ENCODE measurements around the gene PTPRK. TPM values are rescaled to one million over a fixed set of nuclear protein-coding genes. Genes with fewer than 3 reads are reported as not detected.

The PTPRK gene
- total RNA-seq, 1 experiment from 2014 or later, result 34.2 TPM

GRCh38 chr6:128117916-128118315 is 402.5 kb downstream of the PTPRK start:
- TF ChIP-seq CBX3 (IDR thresholded peaks at IDR 0.05; ENCODE audit: low read depth) (no peak), ZBTB33 (IDR thresholded peaks at IDR 0.05; ENCODE audit: extremely low read depth, insufficient replicate concordance, low read length) (no peak), JUND (IDR thresholded peaks at IDR 0.05) (no peak), SRF (IDR thresholded peaks at IDR 0.05; ENCODE audit: low read depth) (no peak), EZH2phosphoT487 (IDR thresholded peaks at IDR 0.05; ENCODE audit: borderline replicate concordance) (no peak), SIN3A (IDR thresholded peaks at IDR 0.05; ENCODE audit: low read depth) (no peak), FOSL1 (IDR thresholded peaks at IDR 0.05; ENCODE audit: low read depth) (no peak)
- H2AFZ ChIP-seq (ENCODE audit: low read depth, low read length, poor library complexity, severe bottlenecking), result no peak overlapping the region
- ChIA-PET CTCF (no interaction called here), RAD21 (ENCODE audit: low non-redundant PET in 1 of 2, low total read pairs in 2 of 2, uncharacterized antibody in 2 of 2, unreplicated experiment in 2 of 2) (no interaction called here), POLR2A (no interaction called here)
- H3K9me2 ChIP-seq (ENCODE audit: insufficient read depth), result no peaks in the 10 kb centered on the region
- H3K9ac ChIP-seq (ENCODE audit: low read length), result no peak overlapping the region
- DNase-seq (ENCODE audit: low read depth, low spot score) (no peak), ATAC-seq (no peak)
- H3K9me3 ChIP-seq (ENCODE audit: control insufficient read depth in 1 of 2, insufficient read depth in 1 of 2, low read depth in 1 of 2, low read length in 2 of 2), result no peaks in the 10 kb centered on the region
- H3K27ac ChIP-seq (ENCODE audit: low read depth, low read length), result no peak overlapping the region
- no peaks in the 10 kb centered on the region for H3K4me1 ChIP-seq (ENCODE audit: control insufficient read depth in 1 of 2, insufficient read depth in 2 of 2, low read length in 2 of 2)
- H3K36me3 ChIP-seq (ENCODE audit: control insufficient read depth in 1 of 2, insufficient read depth in 2 of 2, low read length in 2 of 2), result no peaks in the 10 kb centered on the region
- no peak overlapping the region for H3K4me2 ChIP-seq (ENCODE audit: low read length)
- BruUV-seq (replicated peaks), result no TSS peak
- intact Hi-C loops (cut with micrococcal nuclease), result no loop called here
- H3K27me3 ChIP-seq (ENCODE audit: insufficient read depth, low read length), result no peaks in the 10 kb centered on the region
- no peak overlapping the region for H3K4me3 ChIP-seq (replicated peaks in 1 of 2; ENCODE audit: low read depth in 1 of 2, low read length in 2 of 2)
- no peaks in the 10 kb centered on the region for H4K20me1 ChIP-seq (ENCODE audit: insufficient read depth)
- no peaks in the 10 kb centered on the region for H3K79me2 ChIP-seq (ENCODE audit: insufficient read depth, low read length)

GRCh38 chr6:128114164-128114563 is 406.2 kb downstream of the PTPRK start:
- Histone ChIP-seq H4K20me1 (ENCODE audit: insufficient read depth) (no peaks in the 10 kb centered on the region), H3K9ac (ENCODE audit: low read length) (no peak overlapping the region), H3K9me2 (ENCODE audit: insufficient read depth) (no peaks in the 10 kb centered on the region), H3K27me3 (ENCODE audit: insufficient read depth, low read length) (no peaks in the 10 kb centered on the region), H3K4me1 (ENCODE audit: control insufficient read depth in 1 of 2, insufficient read depth in 2 of 2, low read length in 2 of 2) (no peaks in the 10 kb centered on the region), H3K27ac (ENCODE audit: low read depth, low read length) (no peak overlapping the region), H3K79me2 (ENCODE audit: insufficient read depth, low read length) (no peaks in the 10 kb centered on the region), H3K9me3 (ENCODE audit: control insufficient read depth in 1 of 2, insufficient read depth in 1 of 2, low read depth in 1 of 2, low read length in 2 of 2) (no peaks in the 10 kb centered on the region), H3K36me3 (ENCODE audit: control insufficient read depth in 1 of 2, insufficient read depth in 2 of 2, low read length in 2 of 2) (no peaks in the 10 kb centered on the region), H2AFZ (ENCODE audit: low read depth, low read length, poor library complexity, severe bottlenecking) (no peak overlapping the region), H3K4me3 (replicated peaks in 1 of 2; ENCODE audit: low read depth in 1 of 2, low read length in 2 of 2) (no peak overlapping the region), H3K4me2 (ENCODE audit: low read length) (no peak overlapping the region)
- no TSS peak for BruUV-seq (replicated peaks)
- ChIA-PET CTCF (no interaction called here), RAD21 (ENCODE audit: low non-redundant PET in 1 of 2, low total read pairs in 2 of 2, uncharacterized antibody in 2 of 2, unreplicated experiment in 2 of 2) (no interaction called here), POLR2A (no interaction called here)
- intact Hi-C loops (cut with micrococcal nuclease), result no loop called here
- DNase-seq (ENCODE audit: low read depth, low spot score), result no peak
- no peak for ATAC-seq
- no peak for TF ChIP-seq FOSL1 (IDR thresholded peaks at IDR 0.05; ENCODE audit: low read depth)
- no peak for TF ChIP-seq SP1 (IDR thresholded peaks at IDR 0.05; ENCODE audit: low read depth)
- TF ChIP-seq ATF3 (IDR thresholded peaks at IDR 0.05), result no peak
- TF ChIP-seq SRF (IDR thresholded peaks at IDR 0.05; ENCODE audit: low read depth), result no peak
- no peak for TF ChIP-seq CTCF (IDR thresholded peaks at IDR 0.05 in 2 of 3, conservative IDR thresholded peaks at IDR 0.05 in 1 of 3; ENCODE audit: borderline replicate concordance in 1 of 3, insufficient read depth in 1 of 3, low read depth in 2 of 3, low read length in 2 of 3)
- no peak for TF ChIP-seq JUND (IDR thresholded peaks at IDR 0.05)
- TF ChIP-seq POLR2A (IDR thresholded peaks at IDR 0.05; ENCODE audit: borderline replicate concordance, extremely low read depth, insufficient read depth, insufficient read length), result no peak
- no peak for TF ChIP-seq TCF7L2 (IDR thresholded peaks at IDR 0.05; ENCODE audit: borderline replicate concordance, extremely low read depth, insufficient read depth, insufficient read length)
- no peak for TF ChIP-seq ZFX (IDR thresholded peaks at IDR 0.05)
- no peak for TF ChIP-seq ZNF274 (IDR thresholded peaks at IDR 0.05; ENCODE audit: low read depth, low read length)
- no peak for TF ChIP-seq EGR1 (IDR thresholded peaks at IDR 0.05; ENCODE audit: low read depth)
- TF ChIP-seq RAD21 (IDR thresholded peaks at IDR 0.05; ENCODE audit: low read depth), result no peak
- no peak for TF ChIP-seq POLR2AphosphoS5 (IDR thresholded peaks at IDR 0.05; ENCODE audit: low read depth, low read length)
- TF ChIP-seq CEBPB (IDR thresholded peaks at IDR 0.05; ENCODE audit: low read depth), result no peak
- no peak for TF ChIP-seq MAX (IDR thresholded peaks at IDR 0.05)
- no peak for TF ChIP-seq EZH2phosphoT487 (IDR thresholded peaks at IDR 0.05; ENCODE audit: borderline replicate concordance)
